GM18502 (cell line): ENCODE data around the gene S100A12.

Experiments used
- ATAC-seq: cut with Tn5 transposase; IDR thresholded peaks from one replicate; pipeline ENCODE4 v1.9.1; 2021; ENCODE audit warnings: mild to moderate bottlenecking; ENCODE audit not compliant: unreplicated experiment, poor library complexity

S100A12 gene

DNA sequence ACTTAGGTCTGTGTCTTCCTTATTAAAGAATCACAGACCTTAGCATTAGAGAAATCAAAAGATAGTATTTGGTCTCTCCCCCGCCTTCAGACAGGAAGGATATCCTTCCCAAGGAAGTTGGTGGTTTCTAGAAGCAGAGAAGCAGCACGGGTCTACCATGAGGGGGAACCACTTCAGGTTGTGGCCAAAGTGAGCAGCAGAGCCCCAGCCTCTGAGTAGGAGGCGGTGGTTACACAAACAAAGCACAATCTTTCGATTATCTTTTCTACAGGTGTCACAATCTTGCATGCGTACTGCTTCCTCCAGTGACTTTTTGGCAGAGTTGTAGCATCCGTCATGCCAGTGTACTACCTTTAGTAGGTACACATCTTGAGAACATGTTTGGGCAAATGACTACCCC lies 35.6 kb downstream of the S100A12 start:
- ATAC-seq: no peak

DNA sequence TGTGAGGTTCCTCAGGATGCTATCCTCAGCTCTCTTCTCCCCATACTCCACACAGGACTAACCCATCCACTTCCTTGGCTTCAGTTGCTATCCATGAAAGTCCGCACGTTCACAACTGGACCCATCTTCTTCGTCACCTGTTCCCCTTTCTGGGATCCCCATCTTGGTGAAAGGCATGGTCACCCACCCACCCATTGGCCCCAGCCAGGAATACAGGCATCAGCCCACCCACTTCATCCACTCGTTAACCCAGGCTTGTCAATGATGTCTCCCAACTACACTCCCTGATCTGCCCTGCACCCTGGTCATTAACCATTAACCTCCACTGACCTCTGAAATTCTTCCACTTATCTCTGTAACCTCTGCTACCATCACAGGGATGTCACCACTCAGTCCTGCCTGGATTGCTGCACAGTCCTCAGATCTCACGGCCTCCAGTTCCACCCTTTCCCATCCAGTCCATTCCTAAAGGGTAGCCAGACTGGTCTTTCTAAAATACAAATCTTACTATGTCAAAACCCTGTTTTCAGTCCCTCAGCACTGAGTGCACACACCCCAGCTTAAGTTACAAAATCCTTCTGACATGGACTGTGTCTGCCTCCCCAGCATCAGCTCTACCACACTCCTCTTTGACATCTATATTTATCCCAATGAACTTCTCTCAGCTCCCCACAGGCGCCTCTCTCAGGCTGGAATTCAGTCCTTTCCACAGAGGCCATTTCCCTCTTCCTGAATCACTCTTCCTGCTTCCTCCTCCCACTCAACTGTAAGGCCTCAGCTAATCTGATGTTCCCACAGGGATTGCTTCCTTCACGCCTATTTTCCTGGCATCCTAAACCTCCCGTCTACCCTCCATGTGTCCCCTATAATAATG lies 37.2 kb downstream of the S100A12 start:
- no peak for ATAC-seq

DNA sequence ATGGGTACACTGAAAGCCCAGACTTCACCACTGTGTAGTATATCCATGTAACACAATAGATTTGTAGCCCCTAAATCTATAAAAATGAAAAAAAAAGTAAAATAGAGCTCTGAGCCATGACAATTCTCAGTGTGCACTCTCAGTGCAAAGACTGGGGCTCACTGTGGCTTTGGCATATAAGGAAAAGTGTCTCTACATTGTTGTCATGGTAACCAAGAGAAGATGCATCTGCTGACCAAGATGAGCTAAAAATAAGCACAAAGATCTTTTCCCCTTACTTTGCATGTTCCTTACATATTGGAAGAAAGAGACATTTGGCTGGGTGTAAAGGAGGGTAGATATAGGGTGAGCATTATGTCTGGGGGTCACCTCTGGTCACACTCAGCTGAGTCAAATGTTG lies 38.8 kb downstream of the S100A12 start:
- no peak for ATAC-seq

DNA sequence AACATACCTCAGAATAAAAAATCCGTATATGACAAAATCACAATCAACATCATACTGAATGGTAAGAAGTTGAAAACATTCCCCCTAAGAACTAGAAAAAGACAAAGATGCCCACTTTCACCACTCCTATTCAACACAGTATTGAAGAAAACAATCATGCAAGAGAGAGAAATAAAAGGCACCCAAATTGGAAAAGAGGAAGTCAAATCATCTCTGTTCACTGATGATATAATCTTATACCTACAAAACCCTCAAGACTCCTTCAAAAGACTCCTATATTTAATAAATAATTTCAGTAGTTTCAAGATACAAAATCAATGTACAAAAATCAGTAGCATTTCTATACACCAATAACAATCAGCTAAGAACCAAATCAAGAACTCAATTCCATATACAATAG lies 41.5 kb downstream of the S100A12 start:
- ATAC-seq: no peak

DNA sequence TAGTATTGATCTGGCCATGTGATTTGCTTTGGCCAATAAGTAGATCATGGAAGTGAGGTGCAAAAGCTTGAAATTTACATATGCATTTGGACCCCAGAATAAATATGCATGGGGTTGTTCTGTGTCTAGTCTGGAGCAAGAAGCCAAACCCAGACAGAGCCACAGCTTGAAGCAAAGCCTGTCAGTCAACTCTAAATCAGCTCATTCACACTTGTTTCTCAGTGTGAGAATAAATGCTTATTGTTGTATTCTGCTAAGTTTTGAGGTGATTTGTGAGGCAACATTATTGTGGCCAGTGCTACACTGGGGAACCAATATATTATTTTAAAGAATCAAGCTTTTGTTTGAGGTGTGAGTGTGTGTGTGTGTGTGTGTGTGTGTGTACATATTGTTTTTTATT lies 50.5 kb downstream of the S100A12 start:
- no peak for ATAC-seq
